ENCODE data around the gene CAPN5.

DNA sequence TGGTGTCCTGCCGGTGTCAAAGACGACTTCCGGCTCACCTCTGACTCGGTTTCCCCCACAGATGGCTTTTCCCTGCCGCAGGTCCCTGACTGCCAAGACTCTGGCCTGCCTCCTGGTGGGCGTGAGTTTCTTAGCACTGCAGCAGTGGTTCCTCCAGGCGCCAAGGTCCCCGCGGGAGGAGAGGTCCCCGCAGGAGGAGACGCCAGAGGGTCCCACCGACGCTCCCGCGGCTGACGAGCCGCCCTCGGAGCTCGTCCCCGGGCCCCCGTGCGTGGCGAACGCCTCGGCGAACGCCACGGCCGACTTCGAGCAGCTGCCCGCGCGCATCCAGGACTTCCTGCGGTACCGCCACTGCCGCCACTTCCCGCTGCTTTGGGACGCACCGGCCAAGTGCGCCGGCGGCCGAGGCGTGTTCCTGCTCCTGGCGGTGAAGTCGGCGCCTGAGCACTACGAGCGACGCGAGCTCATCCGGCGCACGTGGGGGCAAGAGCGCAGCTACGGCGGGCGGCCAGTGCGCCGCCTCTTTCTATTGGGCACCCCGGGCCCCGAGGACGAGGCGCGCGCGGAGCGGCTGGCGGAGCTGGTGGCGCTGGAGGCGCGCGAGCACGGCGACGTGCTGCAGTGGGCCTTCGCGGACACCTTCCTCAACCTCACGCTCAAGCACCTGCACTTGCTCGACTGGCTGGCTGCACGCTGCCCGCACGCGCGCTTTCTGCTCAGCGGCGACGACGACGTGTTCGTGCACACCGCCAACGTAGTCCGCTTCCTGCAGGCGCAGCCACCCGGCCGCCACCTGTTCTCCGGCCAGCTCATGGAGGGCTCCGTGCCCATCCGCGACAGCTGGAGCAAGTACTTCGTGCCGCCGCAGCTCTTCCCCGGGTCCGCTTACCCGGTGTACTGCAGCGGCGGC lies 27.0 kb upstream of the CAPN5 start:
- TF ChIP-seq, protein P1, sequence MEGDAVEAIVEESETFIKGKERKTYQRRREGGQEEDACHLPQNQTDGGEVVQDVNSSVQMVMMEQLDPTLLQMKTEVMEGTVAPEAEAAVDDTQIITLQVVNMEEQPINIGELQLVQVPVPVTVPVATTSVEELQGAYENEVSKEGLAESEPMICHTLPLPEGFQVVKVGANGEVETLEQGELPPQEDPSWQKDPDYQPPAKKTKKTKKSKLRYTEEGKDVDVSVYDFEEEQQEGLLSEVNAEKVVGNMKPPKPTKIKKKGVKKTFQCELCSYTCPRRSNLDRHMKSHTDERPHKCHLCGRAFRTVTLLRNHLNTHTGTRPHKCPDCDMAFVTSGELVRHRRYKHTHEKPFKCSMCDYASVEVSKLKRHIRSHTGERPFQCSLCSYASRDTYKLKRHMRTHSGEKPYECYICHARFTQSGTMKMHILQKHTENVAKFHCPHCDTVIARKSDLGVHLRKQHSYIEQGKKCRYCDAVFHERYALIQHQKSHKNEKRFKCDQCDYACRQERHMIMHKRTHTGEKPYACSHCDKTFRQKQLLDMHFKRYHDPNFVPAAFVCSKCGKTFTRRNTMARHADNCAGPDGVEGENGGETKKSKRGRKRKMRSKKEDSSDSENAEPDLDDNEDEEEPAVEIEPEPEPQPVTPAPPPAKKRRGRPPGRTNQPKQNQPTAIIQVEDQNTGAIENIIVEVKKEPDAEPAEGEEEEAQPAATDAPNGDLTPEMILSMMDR (conservative IDR thresholded peaks at IDR 0.05 in 1 of 2, IDR thresholded peaks at IDR 0.05 in 1 of 2; ENCODE audit: extremely low read depth in 1 of 2, insufficient read depth in 1 of 2, low read depth in 1 of 2, low read length in 2 of 2), result peak; percentile 13 to 58
- no peak for TF ChIP-seq EZH2 (IDR thresholded peaks at IDR 0.05; ENCODE audit: borderline replicate concordance, low read length)

All from mammary epithelial cell (primary cell).